GM20431 (cell line): ENCODE results near the gene XAGE3.
"Not testable (repeated sequence)": the region's sequence is repeated elsewhere in the genome, so short reads cannot be mapped to it uniquely, and the experiment has no call there.

Experiments used
- in situ Hi-C: fragments of 300-500 bp; cut with MseI, MboI; formaldehyde crosslinking; loops from one replicate; pipeline ENCODE4 v1.15.0; 2020; ENCODE audit warnings: low sequenced_read_pairs; ENCODE audit not compliant: unreplicated experiment

XAGE3 gene

GRCh38 chrX:52867610-52868348, at the start of gene XAGE3:
XAGE3 (minus strand) TSS chrX:52868083; CDS start chrX:52867133, 950 bp downstream.
- in situ Hi-C loops = no loop called here

- in situ Hi-C loops = not testable (repeated sequence)
These were observed 46.8 kb upstream of the XAGE3 start for GRCh38 chrX:52914704-52915103.

- in situ Hi-C loops = not testable (repeated sequence)
These were observed 45.8 kb upstream of the XAGE3 start for GRCh38 chrX:52913681-52914080.

- in situ Hi-C loops = not testable (repeated sequence)
These were observed 41.6 kb upstream of the XAGE3 start for GRCh38 chrX:52909313-52909969.

- in situ Hi-C loops = not testable (repeated sequence)
These were observed 40.0 kb upstream of the XAGE3 start for GRCh38 chrX:52907900-52908299.

GRCh38 chrX:52907137-52907536, 39.3 kb upstream of the XAGE3 start:
- in situ Hi-C loops = not testable (repeated sequence)

GRCh38 chrX:52906072-52906471, 38.2 kb upstream of the XAGE3 start:
- in situ Hi-C loops = not testable (repeated sequence)

- in situ Hi-C loops = not testable (repeated sequence)
These were observed 37.6 kb upstream of the XAGE3 start for GRCh38 chrX:52905531-52905930.

- in situ Hi-C loops = not testable (repeated sequence)
These were observed 29.2 kb upstream of the XAGE3 start, which contains the start of gene FAM156B for GRCh38 chrX:52896855-52897709. FAM156B (plus strand) TSS chrX:52897330; CDS start chrX:52907226, 9,896 bp downstream.

GRCh38 chrX:52896438-52896837, 28.6 kb upstream of the XAGE3 start:
- in situ Hi-C loops = not testable (repeated sequence)

- in situ Hi-C loops = not testable (repeated sequence)
These were observed 20.2 kb upstream of the XAGE3 start for GRCh38 chrX:52888090-52888489.

- in situ Hi-C loops = not testable (repeated sequence)
These were observed 19.6 kb upstream of the XAGE3 start for GRCh38 chrX:52887459-52887858.

- in situ Hi-C loops = not testable (repeated sequence)
These were observed 8.5 kb upstream of the XAGE3 start for GRCh38 chrX:52876386-52876785.

- in situ Hi-C loops = not testable (repeated sequence)
These were observed 7.6 kb upstream of the XAGE3 start for GRCh38 chrX:52875436-52875835.

- in situ Hi-C loops = no loop called here
These were observed 6.8 kb upstream of the XAGE3 start for GRCh38 chrX:52874661-52875060.

GRCh38 chrX:52873825-52874224, 5.9 kb upstream of the XAGE3 start:
- in situ Hi-C loops = not testable (repeated sequence)

GRCh38 chrX:52870046-52870445, 2.2 kb upstream of the XAGE3 start:
- in situ Hi-C loops = no loop called here

GRCh38 chrX:52865343-52865998, 2.4 kb downstream of the XAGE3 start:
- in situ Hi-C loops = no loop called here

GRCh38 chrX:52856991-52857525, 10.8 kb downstream of the XAGE3 start:
- in situ Hi-C loops = not testable (repeated sequence)
